AG10803 (cell line): ENCODE results near the gene ULK2.
"Not testable (repeated sequence)": the region's sequence is repeated elsewhere in the genome, so short reads cannot be mapped to it uniquely, and the experiment has no call there.

ENCODE experiments used
- DNase-seq: peaks from one replicate; pipeline ENCODE4 v3.0.0; 2010; ENCODE audit warnings: low read depth
- H3K4me3 ChIP-seq: 2 replicates; pipeline ENCODE4 v1.5.1; 2011; ENCODE audit warnings: mild to moderate bottlenecking, low read length, control low read depth
- CTCF ChIP-seq: conservative IDR thresholded peaks from 2 replicates; pipeline ENCODE4 v1.5.1; 2011; ENCODE audit warnings: mild to moderate bottlenecking, low read length, control low read depth, inconsistent platforms

ULK2 gene

GRCh38 chr17:19766421-19767270 lies 101.1 kb downstream of the ULK2 start:
- peak; percentile 49 for DNase-seq
- peak; percentile 94 for TF ChIP-seq CTCF
- no peak overlapping the region for H3K4me3 ChIP-seq

- no peak for DNase-seq
- no peak overlapping the region for H3K4me3 ChIP-seq
- TF ChIP-seq CTCF = no peak
These were observed 101.7 kb downstream of the ULK2 start for GRCh38 chr17:19766016-19766415.

- not testable (repeated sequence) for DNase-seq, H3K4me3 ChIP-seq
These were observed 103.7 kb downstream of the ULK2 start for GRCh38 chr17:19763991-19764390.

- TF ChIP-seq CTCF = no peak
- no peak overlapping the region for H3K4me3 ChIP-seq
- no peak for DNase-seq
These were observed 104.3 kb downstream of the ULK2 start for GRCh38 chr17:19763416-19763815.

GRCh38 chr17:19762515-19762961 lies 105.2 kb downstream of the ULK2 start:
- DNase-seq = peak; percentile 56
- no peak overlapping the region for H3K4me3 ChIP-seq
- TF ChIP-seq CTCF = peak; percentile 83

GRCh38 chr17:19760746-19761145 lies 107.0 kb downstream of the ULK2 start:
- DNase-seq = no peak
- TF ChIP-seq CTCF = no peak
- H3K4me3 ChIP-seq = no peak overlapping the region

GRCh38 chr17:19759568-19760549 lies 107.9 kb downstream of the ULK2 start:
- no peak for DNase-seq
- no peak overlapping the region for H3K4me3 ChIP-seq
- no peak for TF ChIP-seq CTCF
